ENCODE data around the gene MAN2B2. TPM values are rescaled to one million over a fixed set of nuclear protein-coding genes. Genes with fewer than 3 reads are reported as not detected.

MAN2B2 gene
- total RNA-seq, 1 experiment from 2014 or later: 5.9 TPM

DNA sequence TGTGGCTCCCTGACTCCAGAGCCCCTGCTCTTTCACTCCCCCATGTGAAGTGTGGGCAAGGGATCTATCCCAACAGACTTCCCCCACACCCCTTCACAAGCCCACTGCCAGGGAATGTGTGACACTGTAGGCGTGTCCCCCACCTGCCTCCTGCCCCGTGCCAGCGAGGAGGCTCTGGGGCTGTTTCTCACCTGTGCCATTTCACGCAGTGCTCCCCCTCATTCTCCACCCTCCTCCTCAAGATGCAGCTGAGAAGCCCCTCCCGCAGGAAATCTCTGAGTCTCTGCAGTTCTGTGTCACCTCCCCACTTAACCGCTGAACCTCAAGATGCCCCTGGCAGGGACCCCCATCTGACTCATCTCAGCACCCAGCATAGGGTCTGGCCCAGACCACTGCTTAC, 5.4 kb downstream of the MAN2B2 start:
- no peaks in the 10 kb centered on the region for H3K4me1 ChIP-seq (ENCODE audit: insufficient read depth, low read length)
- no peak overlapping the region for H2AFZ ChIP-seq (ENCODE audit: low read length)
- no peak overlapping the region for H2BK120ac ChIP-seq (ENCODE audit: low read depth, low read length, poor library complexity, severe bottlenecking)
- H3K56ac ChIP-seq (ENCODE audit: insufficient read length, low read depth, low read length): no peak overlapping the region
- H3K27me3 ChIP-seq (ENCODE audit: insufficient read depth, low read length): no peaks in the 10 kb centered on the region
- H4K91ac ChIP-seq (ENCODE audit: insufficient read length, low read depth, low read length): no peak overlapping the region
- H3K14ac ChIP-seq (ENCODE audit: insufficient read depth, low read length): no peak overlapping the region
- H3K9ac ChIP-seq (ENCODE audit: extremely low read depth, insufficient read length, low read length): no peak overlapping the region
- H2BK20ac ChIP-seq (ENCODE audit: low read depth, low read length, poor library complexity, severe bottlenecking): no peak overlapping the region
- Mint-ChIP-seq H3K9me3 (peaks cover 9 to 17% of the 10 kb centered on the region in 2 experiments; a peak in 3 of 5 replicates), H3K27ac (no peak overlapping the region), H3K4me1 (no peaks in the 10 kb centered on the region; a peak in 1 of 4 replicates), H3K36me3 (ENCODE audit: insufficient read depth in 1 of 3, low read depth in 3 of 3) (peaks cover 15 to 40% (median 20%) of the 10 kb centered on the region in 3 experiments), H3K4me3 (no peak overlapping the region), H3K27me3 (ENCODE audit: low read depth) (peaks cover 1% of the 10 kb centered on the region)
- no CpG with 5 or more reads among the region's 6 CpGs for WGBS (ENCODE audit: extremely low coverage, insufficient read length, low lambda C conversion rate)
- H3K79me1 ChIP-seq (ENCODE audit: insufficient read depth, low read depth, low read length, poor library complexity, severe bottlenecking): no peaks in the 10 kb centered on the region
- TF ChIP-seq, protein P1, sequence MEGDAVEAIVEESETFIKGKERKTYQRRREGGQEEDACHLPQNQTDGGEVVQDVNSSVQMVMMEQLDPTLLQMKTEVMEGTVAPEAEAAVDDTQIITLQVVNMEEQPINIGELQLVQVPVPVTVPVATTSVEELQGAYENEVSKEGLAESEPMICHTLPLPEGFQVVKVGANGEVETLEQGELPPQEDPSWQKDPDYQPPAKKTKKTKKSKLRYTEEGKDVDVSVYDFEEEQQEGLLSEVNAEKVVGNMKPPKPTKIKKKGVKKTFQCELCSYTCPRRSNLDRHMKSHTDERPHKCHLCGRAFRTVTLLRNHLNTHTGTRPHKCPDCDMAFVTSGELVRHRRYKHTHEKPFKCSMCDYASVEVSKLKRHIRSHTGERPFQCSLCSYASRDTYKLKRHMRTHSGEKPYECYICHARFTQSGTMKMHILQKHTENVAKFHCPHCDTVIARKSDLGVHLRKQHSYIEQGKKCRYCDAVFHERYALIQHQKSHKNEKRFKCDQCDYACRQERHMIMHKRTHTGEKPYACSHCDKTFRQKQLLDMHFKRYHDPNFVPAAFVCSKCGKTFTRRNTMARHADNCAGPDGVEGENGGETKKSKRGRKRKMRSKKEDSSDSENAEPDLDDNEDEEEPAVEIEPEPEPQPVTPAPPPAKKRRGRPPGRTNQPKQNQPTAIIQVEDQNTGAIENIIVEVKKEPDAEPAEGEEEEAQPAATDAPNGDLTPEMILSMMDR (conservative IDR thresholded peaks at IDR 0.05): no peak
- H3K23ac ChIP-seq (ENCODE audit: insufficient read length, low read depth, low read length): no peak overlapping the region
- peaks cover 2% of the 10 kb centered on the region for H3K23me2 ChIP-seq (ENCODE audit: insufficient read length, low read depth, low read length, poor library complexity, severe bottlenecking)
- H3T11ph ChIP-seq (ENCODE audit: low read length): no peak overlapping the region
- H3K9me3 ChIP-seq (ENCODE audit: control insufficient read depth, low read depth, low read length): no peaks in the 10 kb centered on the region
- no peak overlapping the region for H4K8ac ChIP-seq (replicated peaks; ENCODE audit: insufficient read length, low read depth, low read length)
- no peak overlapping the region for H2BK12ac ChIP-seq (ENCODE audit: insufficient read length, low read depth, low read length)
- H2BK15ac ChIP-seq (ENCODE audit: low read depth, low read length): no peak overlapping the region
- H3K79me2 ChIP-seq (ENCODE audit: insufficient read depth, low read length): no peaks in the 10 kb centered on the region
- H3K18ac ChIP-seq (ENCODE audit: insufficient read length, low read depth, low read length): no peak overlapping the region
- H3K4ac ChIP-seq (ENCODE audit: low read depth, low read length): no peak overlapping the region
- H4K5ac ChIP-seq (ENCODE audit: insufficient read length, low read depth, low read length): no peak overlapping the region
- H4K20me1 ChIP-seq (ENCODE audit: control insufficient read depth, insufficient read depth, insufficient read length): no peaks in the 10 kb centered on the region
- H3K4me2 ChIP-seq (ENCODE audit: insufficient read depth, insufficient read length, low read length): no peak overlapping the region
- H3K27ac ChIP-seq (ENCODE audit: insufficient read length, low read depth, low read length): no peak overlapping the region
- H2AK5ac ChIP-seq (ENCODE audit: insufficient read length, low read length): no peak overlapping the region
- no peak for DNase-seq
- H2BK5ac ChIP-seq (ENCODE audit: insufficient read length, low read length): no peak overlapping the region

Data from H9 (cell line).